CD4-positive, alpha-beta T cell treated with Interleukin-1 beta for 1 hour (primary cell): ENCODE data around the gene ORC3.
"Not testable (repeated sequence)": the region's sequence is repeated elsewhere in the genome, so short reads cannot be mapped to it uniquely, and the experiment has no call there.

Experiments
- DNase-seq, 2 donors: peaks; one replicate each; pipeline ENCODE4 v3.0.0-alpha.2; 2020 to 2022

ORC3 gene

DNA sequence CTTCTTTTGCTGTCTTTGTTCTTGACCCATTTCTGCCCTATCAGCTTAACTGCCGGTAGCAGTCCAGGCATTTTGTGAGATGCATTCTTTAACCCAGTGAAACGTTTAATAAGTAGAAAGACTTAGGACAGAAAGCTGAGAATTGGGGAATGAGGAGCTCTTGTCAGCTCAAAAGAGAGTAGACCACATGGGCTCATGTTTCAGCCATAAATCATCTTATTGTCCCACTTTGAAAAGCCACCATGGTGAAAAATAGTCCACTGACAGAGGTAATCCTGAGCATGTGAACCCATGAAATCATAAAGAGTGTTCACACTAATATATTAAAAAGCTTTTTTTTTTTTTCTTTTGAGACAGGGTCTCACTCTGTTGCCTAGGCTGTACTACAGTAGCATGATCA, 16.3 kb downstream of the ORC3 start:
- no peak for DNase-seq

DNA sequence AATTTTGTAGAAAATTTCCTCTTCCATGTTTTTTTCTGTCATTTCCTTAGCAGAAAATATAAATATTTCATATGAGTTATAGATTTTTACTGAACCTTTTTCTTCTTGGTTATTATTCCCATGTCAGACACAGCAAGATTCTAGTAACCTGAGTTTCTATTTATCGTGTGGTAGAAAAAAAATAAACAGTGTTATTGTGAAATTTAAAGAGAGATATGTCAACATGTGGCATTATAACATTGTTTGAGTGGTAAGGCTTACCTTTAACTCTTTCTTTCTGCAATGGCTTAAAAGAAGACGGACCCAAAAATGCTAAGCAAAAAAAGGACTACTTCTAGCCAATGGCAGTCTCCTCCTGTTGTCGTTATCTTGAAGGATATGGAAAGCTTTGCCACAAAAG, 18.9 kb downstream of the ORC3 start:
- DNase-seq = no peak

DNA sequence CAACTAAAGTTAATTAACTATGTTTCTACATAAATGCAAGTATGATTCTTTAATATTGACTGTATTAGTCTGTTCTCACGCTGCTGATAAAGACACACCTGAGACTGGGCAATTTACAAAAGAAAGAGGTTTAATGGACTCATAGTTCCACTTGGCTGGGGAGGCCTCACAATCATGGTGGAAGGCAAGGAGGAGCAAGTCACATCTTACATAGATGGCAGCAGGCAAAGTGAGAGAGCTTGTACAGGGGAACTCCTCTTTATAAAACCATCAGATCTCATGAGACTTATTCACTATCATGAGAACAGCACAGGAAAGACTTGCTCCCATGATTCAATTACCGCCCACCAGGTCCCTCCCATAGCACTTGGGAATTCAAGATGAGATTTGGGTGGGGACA, 23.1 kb downstream of the ORC3 start:
- DNase-seq = not testable (repeated sequence)

DNA sequence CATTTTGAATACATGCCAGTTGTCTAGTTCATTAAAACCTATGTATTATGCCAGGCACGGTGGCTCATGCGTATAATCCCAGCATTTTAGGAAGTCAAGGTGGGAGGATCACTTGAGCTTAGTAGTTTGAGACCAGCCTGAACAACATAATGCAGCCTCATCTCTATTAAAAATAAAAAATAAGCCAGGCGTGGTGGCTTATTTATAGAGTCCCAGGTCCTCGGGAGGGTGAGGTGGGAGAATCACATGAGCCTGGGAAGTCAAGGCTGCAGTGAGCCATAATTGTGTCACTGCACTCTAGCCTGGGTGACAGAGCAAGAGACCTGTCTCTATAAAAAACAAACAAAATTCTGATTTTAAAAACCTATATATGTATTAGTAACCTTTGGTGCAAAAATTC, 27.5 kb downstream of the ORC3 start:
- no peak for DNase-seq

DNA sequence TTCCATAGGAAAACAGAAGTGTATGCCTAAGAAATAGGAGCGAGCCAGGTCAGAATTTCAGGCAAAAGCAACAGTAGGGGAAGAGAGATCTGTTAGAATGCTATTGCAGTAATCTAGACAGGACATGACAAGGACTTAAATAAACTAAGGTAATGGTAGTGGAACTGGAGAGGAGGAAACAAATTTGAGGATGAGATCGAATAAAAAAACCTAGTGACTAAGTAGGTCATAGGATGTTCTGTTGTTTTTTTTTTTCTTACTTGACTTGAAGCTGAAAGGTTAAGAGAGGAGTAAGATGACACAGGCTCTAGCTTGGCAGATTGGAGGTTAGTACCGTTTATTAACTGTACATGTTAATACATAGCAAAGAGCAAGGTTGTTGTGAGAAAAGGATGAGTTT, 28.6 kb downstream of the ORC3 start:
- DNase-seq = no peak

DNA sequence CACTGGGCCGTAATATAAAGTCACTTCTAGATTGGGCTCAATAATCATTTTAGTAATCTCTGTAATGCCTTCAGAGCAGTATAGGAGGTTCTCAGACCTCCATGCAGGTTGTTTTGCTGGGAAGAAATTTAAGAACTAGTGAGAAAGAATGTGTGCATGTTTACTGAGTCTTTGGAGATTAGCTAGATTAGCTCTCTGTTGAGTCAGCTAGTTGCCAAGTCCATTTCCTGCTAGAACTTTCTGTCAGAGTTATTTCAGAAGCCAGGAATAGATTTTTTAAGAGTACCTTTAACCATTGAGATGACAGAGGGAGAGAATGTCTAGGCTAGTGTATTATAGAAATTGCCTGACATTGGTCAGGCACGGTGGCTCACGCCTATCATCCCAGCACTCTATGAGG, 33.3 kb downstream of the ORC3 start:
- DNase-seq = no peak

DNA sequence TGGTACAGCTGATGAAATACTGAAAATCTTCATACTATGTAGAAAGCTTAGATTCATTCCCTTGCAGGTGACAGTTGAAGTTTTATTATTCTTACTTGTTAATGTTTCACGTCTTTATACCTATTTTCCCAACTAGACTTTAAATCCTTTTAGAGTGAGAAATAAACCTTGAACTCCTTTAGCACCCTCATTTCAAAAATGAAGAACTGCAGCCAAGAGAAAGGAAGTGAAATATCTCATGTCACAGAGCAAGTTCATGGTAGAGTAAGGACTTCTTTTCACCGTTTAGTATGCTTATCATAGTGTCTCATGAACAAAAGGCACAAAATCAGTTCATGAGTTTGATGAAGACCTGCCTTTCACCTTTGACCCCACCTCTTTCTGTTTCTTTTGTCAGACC, 38.5 kb downstream of the ORC3 start:
- no peak for DNase-seq

DNA sequence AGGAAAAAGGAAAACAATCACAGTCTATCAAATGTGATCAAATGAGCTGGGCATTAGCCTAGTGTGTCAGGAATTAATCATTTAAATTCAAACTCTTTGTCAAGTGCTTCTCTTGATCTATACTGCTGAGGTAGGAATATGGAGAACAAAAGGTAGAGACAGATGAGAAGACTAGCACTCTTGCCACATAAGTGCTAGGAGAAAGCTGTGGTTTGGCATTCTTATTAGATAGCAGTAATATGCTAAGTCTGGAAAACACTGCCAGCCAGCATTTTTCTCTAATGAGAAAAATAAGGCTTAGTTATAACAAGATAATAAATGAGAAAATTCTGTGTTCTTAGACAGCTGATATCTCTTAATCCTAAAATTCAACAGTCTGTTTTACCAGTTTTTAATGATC, 38.9 kb downstream of the ORC3 start:
- no peak for DNase-seq

DNA sequence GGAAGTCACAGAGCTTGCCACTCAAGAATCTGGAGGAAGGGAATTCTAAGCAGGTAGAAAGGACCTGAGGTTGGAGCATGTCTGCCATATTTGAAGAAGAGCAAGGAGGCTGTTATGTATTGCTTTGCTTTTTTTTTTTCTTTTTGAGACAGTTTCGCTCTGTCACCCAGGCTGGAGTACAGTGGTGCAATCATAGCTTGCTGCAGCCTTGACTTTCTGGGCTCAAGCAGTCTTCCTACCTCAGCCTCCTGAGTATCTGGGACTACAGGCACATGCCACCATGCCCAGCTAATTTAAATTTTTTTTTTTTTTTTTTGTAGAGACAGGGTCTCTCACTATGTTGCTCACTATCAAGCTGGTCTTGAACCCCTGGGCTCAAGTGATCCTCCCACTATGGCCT, 40.8 kb downstream of the ORC3 start:
- no peak for DNase-seq

DNA sequence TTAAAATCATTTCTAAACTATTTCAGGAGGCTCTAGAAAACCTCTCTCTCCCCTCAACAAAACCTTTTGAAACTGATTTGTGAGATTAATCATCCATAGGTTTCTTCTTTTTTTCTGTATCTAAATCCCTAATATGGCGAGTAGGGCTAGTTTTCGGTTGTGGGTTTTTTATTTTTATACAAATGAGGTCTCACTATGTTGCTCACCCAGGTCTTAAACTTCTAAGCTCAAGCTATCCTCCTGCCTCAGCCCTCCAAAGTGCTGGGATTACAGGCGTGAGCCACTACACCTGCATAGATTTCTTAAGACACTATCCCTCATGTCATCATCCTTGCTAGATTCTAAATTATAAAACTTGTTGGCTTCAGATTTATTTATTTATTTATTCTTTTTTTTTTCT, 43.9 kb downstream of the ORC3 start:
- DNase-seq = no peak

DNA sequence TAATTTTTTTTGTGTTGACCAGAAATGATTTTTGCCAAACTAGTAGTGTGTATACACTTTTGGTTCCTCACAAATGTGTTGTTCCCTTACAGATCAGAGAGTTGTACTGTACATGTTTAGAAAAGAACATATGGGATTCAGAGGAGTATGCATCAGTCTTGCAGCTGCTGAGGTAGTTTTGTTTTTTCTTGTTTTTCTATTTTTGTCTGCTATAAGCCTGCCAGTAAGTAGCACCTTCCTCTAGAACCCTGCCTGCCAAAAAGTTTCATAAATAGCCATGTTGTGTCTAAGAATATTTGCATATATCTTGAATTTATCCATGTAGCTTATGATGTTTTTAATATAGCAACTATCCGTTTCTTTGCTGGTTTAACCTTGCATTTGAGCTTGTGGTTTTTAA, 46.4 kb downstream of the ORC3 start:
- no peak for DNase-seq

DNA sequence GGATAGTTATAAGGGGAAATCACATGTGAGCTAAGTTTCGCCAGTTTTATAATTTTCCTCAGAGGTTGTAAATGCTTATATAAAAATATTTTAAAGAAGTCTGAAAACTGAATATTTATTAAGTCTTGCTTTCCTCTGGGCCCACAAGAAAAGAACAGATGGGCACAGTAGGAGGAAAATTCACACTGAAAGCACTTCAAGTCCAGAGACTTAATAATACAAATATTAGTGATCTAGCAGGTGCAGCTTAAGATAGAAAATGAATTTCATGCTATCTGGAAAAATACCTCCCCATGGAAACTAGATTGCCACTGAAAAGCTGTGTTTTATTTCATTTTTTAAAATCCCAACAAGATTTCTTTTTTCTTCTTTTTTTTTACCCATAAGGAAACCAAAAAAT, 47.2 kb downstream of the ORC3 start:
- DNase-seq = no peak

DNA sequence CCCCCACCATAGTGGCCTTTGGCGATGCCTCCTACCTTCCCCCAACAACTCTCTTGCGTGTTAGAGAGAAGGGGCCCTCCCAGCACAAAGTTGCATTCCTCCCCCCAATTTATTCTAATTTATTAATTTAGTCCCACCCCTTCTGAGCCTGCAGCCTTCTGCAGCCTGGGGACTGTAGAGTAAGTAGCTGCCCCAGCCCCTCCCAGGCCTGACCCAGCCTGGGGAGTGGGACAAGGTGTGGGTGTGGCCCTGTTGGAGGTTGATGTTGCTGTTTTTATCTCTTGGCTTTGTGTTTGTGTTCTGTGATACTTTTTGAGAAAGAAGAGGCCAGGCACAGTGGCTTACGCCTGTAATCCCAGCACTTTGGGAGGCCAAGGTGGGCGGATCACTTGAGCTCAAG, 49.4 kb downstream of the ORC3 start:
- no peak for DNase-seq

DNA sequence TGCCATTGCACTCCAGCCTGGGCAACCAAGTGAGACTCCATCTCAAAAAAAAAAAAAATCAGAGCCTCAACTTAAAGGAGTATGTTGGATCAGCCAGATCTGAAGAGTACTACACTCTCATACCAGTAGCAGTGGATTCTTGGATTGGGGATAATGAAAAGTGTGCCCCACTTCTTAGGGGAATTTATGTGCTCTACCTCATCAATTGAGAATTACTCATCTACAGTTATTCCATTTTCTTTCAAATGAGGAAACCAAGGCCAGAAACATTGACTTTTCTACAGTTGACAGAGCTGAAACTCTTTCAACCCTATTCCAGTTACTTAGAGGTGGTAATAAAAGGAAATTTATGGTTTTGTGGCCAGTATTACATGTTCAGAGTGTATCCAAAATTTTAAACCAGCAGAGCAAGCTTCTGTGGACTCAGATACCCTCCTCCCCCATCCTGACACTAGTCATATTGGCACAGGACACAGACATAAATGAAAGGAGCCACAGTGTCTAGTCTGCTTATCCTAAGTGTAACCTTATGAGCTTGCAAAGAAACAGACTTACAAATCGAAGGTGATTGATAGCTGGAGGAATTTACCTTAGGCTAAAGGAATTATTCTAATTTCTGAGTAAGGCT, 51.2 kb downstream of the ORC3 start:
- DNase-seq = no peak

DNA sequence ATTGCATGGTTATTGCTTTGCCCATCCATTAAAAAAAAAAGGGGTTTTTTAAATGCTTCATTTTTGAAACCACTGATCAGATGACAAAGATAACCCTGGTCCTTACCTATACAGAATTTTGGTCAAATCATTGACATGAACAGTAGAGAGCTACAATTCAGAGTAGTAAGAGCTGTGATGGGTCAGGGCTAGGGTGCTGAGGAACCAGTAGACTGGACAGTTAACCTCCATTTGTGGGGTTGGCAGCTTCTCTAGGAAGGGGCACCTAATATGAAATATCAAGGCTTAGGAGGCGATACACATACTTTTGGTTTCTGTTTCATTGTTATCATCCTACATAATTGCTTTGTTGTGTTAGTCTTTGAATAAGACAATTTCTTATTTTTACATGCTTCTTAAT, 55.1 kb downstream of the ORC3 start:
- DNase-seq = peak in 1 of 2 donors; percentile 27

DNA sequence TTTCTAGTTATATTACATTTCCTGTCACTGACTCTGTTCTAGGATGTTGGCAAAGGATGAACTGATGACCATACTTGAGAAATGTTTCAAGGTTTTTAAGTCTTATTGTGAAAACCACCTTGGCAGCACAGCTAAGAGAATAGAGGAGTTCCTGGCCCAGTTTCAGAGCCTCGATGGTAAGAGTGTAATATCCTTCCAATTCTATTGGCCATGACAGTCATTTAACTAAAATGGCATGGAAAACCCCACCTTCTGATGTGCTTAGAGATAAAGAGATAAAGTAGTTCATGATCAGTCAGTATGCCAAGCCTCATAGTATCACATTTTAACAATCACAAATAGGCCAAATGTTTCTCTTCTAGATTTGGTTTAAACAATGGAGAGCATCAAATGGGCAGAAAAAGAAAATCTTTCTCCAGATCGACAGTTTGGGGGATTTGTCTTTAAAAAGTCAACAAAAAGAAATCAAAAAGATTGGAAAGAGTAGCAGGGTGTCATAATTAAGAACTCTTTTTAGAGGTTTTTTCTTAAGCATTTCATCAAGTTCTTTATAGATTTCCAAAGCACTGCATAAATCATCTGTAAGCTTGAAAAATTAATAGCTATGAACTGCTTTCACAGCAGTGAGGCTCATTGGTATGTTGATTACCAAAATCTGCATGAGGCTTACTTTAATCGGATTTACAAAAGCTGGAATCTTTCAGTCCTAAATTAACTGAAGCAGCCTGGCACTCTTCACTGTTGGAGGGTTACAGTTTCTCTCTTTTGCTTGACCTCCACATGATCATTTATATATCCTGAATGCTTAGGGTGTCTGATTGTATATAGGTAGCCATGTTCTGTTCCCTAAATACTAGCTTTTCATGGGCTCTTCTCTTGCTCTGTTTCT, 63.4 kb downstream of the ORC3 start:
- peak in 1 of 2 donors; percentile 18 for DNase-seq

DNA sequence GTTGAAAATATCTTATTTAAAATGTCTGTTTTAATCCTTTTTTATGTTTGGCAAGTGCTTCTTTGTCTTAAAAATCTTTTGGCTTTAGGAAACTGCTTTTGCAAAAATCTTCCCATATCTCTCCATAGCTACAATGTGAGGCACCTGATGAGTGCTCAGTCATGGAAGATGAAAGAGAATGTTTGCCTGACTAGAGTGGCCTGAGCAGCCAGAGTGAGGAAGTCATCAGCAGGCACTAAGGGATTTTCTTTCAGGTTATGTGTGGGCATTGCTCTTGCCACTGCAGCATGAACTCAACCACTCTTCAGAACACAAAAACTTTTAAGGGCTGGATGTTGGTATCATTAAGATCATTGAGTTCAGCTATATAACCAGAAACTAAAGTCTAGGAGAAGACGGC, 64.2 kb downstream of the ORC3 start:
- DNase-seq = no peak

DNA sequence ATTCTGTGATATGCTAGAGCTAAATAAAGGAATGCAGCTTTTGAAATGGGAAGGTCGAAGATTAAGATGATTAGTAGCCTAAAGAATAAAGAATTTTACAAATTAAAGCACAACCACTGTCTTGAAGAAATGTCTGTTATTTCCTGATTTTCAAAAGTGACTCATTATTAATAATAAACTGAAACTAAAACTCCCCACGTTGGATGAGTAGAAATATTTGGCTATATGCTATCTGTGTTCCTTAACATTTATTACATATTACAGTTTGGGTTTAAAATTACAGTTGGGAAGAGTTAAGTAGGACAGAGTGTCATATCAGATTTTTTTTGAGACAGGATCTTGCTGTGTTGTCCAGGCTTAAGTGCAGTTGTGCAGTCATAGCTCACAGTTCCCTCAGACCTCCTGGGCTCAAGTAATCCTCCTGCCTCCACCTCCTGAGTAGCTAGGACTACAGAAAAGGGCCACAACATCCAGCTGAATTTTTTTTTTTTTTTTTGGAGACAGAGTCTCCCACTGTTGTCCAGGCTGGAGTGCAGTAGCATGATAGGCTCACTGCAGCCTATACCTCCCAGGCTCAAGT, 65.0 kb downstream of the ORC3 start:
- no peak for DNase-seq

DNA sequence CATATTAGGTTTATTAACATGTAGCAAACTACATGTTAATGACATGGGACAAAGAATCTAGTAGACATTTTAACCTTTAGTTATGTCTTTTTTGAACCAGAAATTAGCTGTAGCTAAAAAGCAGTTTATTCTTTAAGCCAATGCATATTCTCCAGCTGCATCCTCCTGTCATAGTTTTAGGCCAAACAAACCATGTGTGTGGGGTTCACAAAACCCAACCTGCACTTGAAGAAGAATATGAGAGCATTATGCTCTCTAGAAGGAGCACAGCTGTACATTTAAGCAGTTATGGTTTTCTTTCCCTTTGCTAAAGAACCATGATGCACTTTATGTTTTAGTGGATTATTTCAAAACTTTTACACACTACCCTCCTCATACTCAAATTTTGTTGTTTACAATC, 65.9 kb downstream of the ORC3 start:
- DNase-seq = no peak

DNA sequence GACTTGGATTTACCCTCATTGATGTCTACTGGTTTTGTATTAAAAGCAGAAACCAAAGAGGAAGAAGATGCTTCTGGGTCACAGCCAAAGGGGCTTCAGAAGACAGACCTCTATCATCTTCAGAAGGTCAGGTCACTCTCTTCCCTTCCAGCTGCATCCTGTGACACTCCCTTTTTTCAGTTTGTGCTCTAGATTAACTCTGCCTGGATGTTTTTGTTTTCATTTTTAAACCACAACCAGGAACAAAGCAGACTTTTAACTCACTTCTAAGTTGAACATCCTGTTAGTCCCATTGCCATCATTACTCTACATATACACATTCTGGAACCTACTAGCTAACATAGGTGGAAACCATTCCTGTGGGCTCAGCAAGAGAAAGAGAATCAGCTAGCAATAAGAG, 66.9 kb downstream of the ORC3 start:
- DNase-seq = peak in 1 of 2 donors; percentile 20

DNA sequence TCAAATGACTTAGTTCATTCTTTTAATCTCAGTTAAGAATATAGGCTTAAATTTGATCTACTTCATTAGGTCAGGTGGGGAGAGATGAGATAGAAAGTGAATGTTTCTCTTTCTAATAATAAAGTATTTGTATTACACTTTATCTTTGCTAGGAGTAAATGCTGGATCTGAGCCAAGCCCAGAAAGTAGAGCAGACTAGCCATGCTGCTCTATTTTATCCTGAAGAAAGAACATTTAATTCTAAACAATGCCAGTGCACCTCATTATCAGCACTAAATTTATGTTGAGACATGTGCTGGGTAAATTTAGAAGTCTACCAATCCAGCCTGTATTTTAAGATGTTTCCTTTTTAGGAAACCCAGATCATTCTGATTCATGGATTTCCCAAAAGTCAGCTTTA, 68.6 kb downstream of the ORC3 start:
- no peak for DNase-seq

DNA sequence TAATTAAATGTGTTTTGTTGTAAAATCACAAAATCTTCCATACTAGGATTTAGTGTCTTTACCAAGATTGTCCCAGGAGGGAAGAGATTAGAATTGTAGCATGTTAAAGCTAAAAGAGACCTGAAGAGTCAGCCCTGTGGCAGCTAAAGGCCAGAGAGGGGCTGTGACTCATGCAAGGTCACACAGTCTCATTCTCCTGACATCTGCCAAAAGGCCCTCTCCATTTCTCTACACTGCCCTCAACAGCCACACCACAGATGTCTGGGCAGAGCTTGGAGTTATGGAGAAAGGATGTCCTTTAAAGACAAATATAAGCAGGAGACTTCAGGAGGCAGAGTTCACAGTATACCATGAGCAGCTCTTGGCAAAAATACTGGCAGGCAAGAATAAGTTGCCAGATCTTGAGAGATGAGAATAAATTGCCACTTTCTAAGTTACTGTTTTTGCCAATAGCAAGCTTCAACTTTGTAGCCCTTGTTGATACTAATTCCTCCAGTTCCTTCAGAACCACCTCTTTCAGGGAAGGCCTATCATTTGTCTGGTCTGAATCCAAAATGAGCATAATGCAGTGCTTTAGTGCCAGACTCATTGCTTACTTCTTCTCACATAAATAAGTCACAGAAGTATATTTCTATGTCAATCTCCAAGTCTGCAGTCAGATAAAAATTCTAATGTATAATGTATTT, 70.4 kb downstream of the ORC3 start:
- DNase-seq = no peak

DNA sequence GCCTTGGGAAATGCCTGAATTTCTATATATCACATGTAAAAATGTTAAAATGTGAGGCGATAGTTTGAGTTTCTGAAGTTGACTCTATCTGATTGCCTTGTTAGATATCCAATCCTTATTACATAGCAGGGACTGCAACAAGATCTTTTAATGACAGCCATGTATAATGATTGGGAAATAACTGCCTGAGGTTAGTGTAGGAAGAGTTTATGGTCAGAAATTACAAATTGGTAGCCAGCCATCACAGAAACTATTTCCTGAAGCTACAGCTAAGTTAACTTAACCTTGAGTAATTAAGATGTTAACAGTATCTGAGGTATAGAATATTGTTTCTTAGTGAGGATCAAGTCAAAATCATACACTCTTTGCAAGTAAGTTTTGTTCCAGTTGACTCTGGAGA, 71.1 kb downstream of the ORC3 start:
- DNase-seq = no peak

DNA sequence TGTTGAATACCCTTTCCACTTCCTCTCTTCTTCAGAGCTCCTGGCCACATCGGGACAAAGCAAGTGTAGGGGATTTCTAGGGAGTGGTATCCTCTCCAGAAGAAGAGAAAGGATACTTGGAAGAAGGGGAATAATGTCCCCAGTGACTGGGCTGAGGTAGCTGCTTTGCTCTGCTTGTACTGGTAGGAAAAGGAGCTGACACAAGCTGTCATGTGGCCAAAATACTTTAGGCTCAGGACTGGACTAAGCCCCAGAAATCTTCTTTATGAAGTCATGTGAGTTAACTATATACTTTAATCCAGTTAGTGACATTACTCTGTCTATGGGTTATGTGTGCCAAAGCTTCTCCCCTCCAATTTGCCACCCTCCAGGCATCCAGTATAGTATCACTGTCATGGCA, 71.6 kb downstream of the ORC3 start:
- DNase-seq = no peak
